Prostate gland (tissue), 2 donors: ENCODE data around the gene CPOX. TPM values are rescaled to one million over a fixed set of nuclear protein-coding genes. Genes with fewer than 3 reads are reported as not detected.

Experiments used
- DNase-seq: peaks from one replicate; pipeline ENCODE4 v3.0.0-alpha.2; 2019; ENCODE audit warnings: low spot score
- H3K27ac ChIP-seq, 2 donors: fragments of 200-600 bp; sonication (generic); 2 replicates each; pipeline ENCODE4 v1.5.1; 2017 to 2019
- H3K27me3 ChIP-seq: fragments of 200-600 bp; sonication (generic); replicated peaks from 2 replicates; pipeline ENCODE4 v1.5.1; 2019; ENCODE audit not compliant: insufficient read depth
- H3K36me3 ChIP-seq, 2 donors: fragments of 200-600 bp; sonication (generic); 1 replicate in 1 of 2; 2 replicates in 1 of 2; pipeline versions ENCODE4 v1.5.1 to v1.8.1; 2017 to 2019
- H3K4me1 ChIP-seq: fragments of 200-600 bp; sonication (generic); replicated peaks from 2 replicates; pipeline ENCODE4 v1.5.1; 2019
- H3K4me3 ChIP-seq, 2 donors: fragments of 200-600 bp; sonication (generic); 2 replicates each; pipeline ENCODE4 v1.5.1; 2017 to 2019
- H3K9me3 ChIP-seq: fragments of 200-600 bp; sonication (generic); 2 replicates; pipeline ENCODE4 v1.5.1; 2017
- CTCF ChIP-seq, 4 experiments: fragments of 200-600 bp in 2 of 4; fragments of 450-650 bp in 2 of 4; sonication (generic) in 2 of 4; IDR thresholded peaks; 1 replicate in 3 of 4; 2 replicates in 1 of 4; pipeline ENCODE4 v1.5.1; 2016 to 2019; ENCODE audit warnings: antibody characterized with exemption in 4 of 4, mild to moderate bottlenecking in 2 of 4, moderate library complexity in 2 of 4
- POLR2A ChIP-seq: fragments of 450-650 bp; IDR thresholded peaks from one replicate; pipeline ENCODE4 v1.6.1; 2016; ENCODE audit warnings: antibody characterized with exemption, mild to moderate bottlenecking
- POLR2AphosphoS5 ChIP-seq: sonication (generic); formaldehyde crosslinking; IDR thresholded peaks from one replicate; pipeline ENCODE4 v1.6.1; 2017; ENCODE audit warnings: antibody characterized with exemption
- WGBS: methylation state at CpG from one replicate; pipeline ENCODE4 v1.1.5; 2018; 5-methylcytosine and 5-hydroxymethylcytosine counted together
- intact Hi-C: fragments of 100-400 bp; cut with DNase I; formaldehyde crosslinking; loops from one replicate; pipeline ENCODE4 v1.14.2; 2022
- total RNA-seq, 2 donors: library from RNA; depleted of rRNA; stranded (reverse); fragments of >200 nt; gene quantifications; one replicate each; pipeline ENCODE4 v1.1.0, GENCODE V29; 2016

The CPOX gene
- total RNA-seq, 2 donors from 2014 or later = 25.3 to 25.6 TPM

- Histone ChIP-seq H3K36me3 (no peaks in the 10 kb centered on the region), H3K9me3 (no peaks in the 10 kb centered on the region), H3K27me3 (no peaks in the 10 kb centered on the region), H3K27ac (no peak overlapping the region), H3K4me1 (no peaks in the 10 kb centered on the region), H3K4me3 (no peak overlapping the region)
- intact Hi-C loops = loop anchor here (5.0 kb wide), 2 partner anchors 212 to 397 kb away; no protein-coding TSS in a partner anchor
- 86% methylated on average over 4 of the region's 4 CpGs for WGBS
- TF ChIP-seq CTCF (IDR thresholded peaks at IDR 0.05) (no peak), POLR2A (no peak), POLR2AphosphoS5 (no peak)
- DNase-seq = no peak
These were observed 7.1 kb upstream of the CPOX start for GRCh38 chr3:98600412-98601095.

- 78% methylated on average over 5 of the region's 5 CpGs for WGBS
These were observed 6.4 kb upstream of the CPOX start for GRCh38 chr3:98599647-98600411.

GRCh38 chr3:98598492-98598891 is 5.1 kb upstream of the CPOX start:
- DNase-seq = no peak
- Histone ChIP-seq H3K4me1 (no peaks in the 10 kb centered on the region), H3K27me3 (no peaks in the 10 kb centered on the region), H3K9me3 (no peaks in the 10 kb centered on the region), H3K36me3 (no peaks in the 10 kb centered on the region), H3K27ac (no peak overlapping the region), H3K4me3 (no peak overlapping the region)
- TF ChIP-seq POLR2AphosphoS5 (no peak), POLR2A (no peak), CTCF (IDR thresholded peaks at IDR 0.05) (no peak)
- WGBS = 58% methylated on average over 2 of the region's 2 CpGs
- intact Hi-C loops = no loop called here

More at GRCh38 chr3:98599647-98600411, 6.4 kb upstream of the CPOX start:
- no peaks in the 10 kb centered on the region for H3K27me3 ChIP-seq
- H3K36me3 ChIP-seq = no peaks in the 10 kb centered on the region
- no peak for DNase-seq
- no peak overlapping the region for H3K4me3 ChIP-seq
- H3K9me3 ChIP-seq = no peaks in the 10 kb centered on the region
- H3K27ac ChIP-seq = no peak overlapping the region
- intact Hi-C loops = loop anchor here (5.0 kb wide), 2 partner anchors 212 to 397 kb away; no protein-coding TSS in a partner anchor
- no peak for TF ChIP-seq POLR2A
- TF ChIP-seq POLR2AphosphoS5 = no peak
- TF ChIP-seq CTCF (IDR thresholded peaks at IDR 0.05) = no peak
- no peaks in the 10 kb centered on the region for H3K4me1 ChIP-seq

GRCh38 chr3:98596541-98597500 is 3.4 kb upstream of the CPOX start:
- H3K27me3 ChIP-seq = no peaks in the 10 kb centered on the region
- intact Hi-C loops = no loop called here
- no peak for DNase-seq
- H3K36me3 ChIP-seq = no peaks in the 10 kb centered on the region
- no peaks in the 10 kb centered on the region for H3K4me1 ChIP-seq
- 35% methylated on average over 1 of the region's 1 CpG for WGBS
- no peak overlapping the region for H3K4me3 ChIP-seq
- TF ChIP-seq POLR2AphosphoS5 (no peak), CTCF (IDR thresholded peaks at IDR 0.05) (peak; percentile 21 to 64 (median 55)), POLR2A (no peak)
- no peak overlapping the region for H3K27ac ChIP-seq
- H3K9me3 ChIP-seq = no peaks in the 10 kb centered on the region
